Glutamatergic neuron (in vitro differentiated cells): Measurements from ENCODE around the gene CERS2. TPM values are rescaled to one million over a fixed set of nuclear protein-coding genes. Genes with fewer than 3 reads are reported as not detected.

Source experiments
- DNase-seq: peaks from one replicate; pipeline ENCODE4 v3.0.0; 2022
- H3K27ac Mint-ChIP-seq: one replicate; pipeline ENCODE4 v1.8.0; 2020; ENCODE audit warnings: mild to moderate bottlenecking, mixed read lengths, inconsistent platforms; ENCODE audit not compliant: unreplicated experiment
- H3K27me3 Mint-ChIP-seq: one replicate; pipeline ENCODE4 v1.8.0; 2020; ENCODE audit warnings: mild to moderate bottlenecking, moderate library complexity, mixed read lengths, inconsistent platforms; ENCODE audit not compliant: unreplicated experiment
- H3K36me3 Mint-ChIP-seq: one replicate; pipeline ENCODE4 v1.8.0; 2020; ENCODE audit warnings: mild to moderate bottlenecking, mixed read lengths, inconsistent platforms; ENCODE audit not compliant: unreplicated experiment
- H3K4me1 Mint-ChIP-seq: one replicate; pipeline ENCODE4 v1.8.0; 2020; ENCODE audit warnings: mild to moderate bottlenecking, low read depth, mixed read lengths, inconsistent platforms; ENCODE audit not compliant: unreplicated experiment
- H3K4me3 Mint-ChIP-seq: one replicate; pipeline ENCODE4 v1.8.0; 2020; ENCODE audit warnings: mild to moderate bottlenecking, mixed read lengths, inconsistent platforms; ENCODE audit not compliant: unreplicated experiment
- H3K9me3 Mint-ChIP-seq: one replicate; pipeline ENCODE4 v1.8.0; 2020; ENCODE audit warnings: mild to moderate bottlenecking, moderate library complexity, mixed read lengths, inconsistent platforms; ENCODE audit not compliant: unreplicated experiment
- CTCF ChIP-seq: fragments of 200-600 bp; sonication (generic); IDR thresholded peaks from one replicate; pipeline ENCODE4 v1.5.0; 2021; ENCODE audit not compliant: partially characterized antibody, unreplicated experiment
- total RNA-seq: library from RNA; stranded (reverse); fragmentation: NEBNext Ultra II Directional; extraction: Animal tissue kit (Norgen Biotek cat#: 25700); gene quantifications from one replicate; pipeline ENCODE4 v1.2.1, GENCODE V29; 2021; ENCODE audit not compliant: unreplicated experiment

CERS2 gene
- total RNA-seq, 1 donor from 2014 or later = 94.2 TPM

DNA sequence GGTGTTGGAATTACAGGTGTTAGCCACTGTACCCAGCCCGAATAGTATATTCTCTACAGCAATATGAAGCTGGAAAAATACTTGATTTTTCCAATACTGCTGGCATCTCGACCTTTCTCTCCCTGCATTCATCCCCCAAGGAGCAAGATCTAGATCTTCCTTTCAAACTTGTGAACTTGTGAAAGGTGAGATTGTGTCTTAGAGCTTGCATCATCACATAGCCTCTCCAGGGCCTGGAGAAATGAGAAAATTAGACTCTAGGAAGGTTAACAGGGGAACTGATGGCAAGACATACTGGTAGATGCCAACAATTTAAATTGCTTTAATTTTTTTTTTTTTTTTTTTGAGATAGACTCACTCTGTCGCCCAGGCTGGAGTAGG is 35.7 kb upstream of the CERS2 start:
- Mint-ChIP-seq H3K36me3 (no peaks in the 10 kb centered on the region), H3K4me3 (no peak overlapping the region), H3K27me3 (peaks cover 10% of the 10 kb centered on the region), H3K9me3 (peaks cover 7% of the 10 kb centered on the region), H3K27ac (no peak overlapping the region), H3K4me1 (peaks cover 28% of the 10 kb centered on the region)
- no peak for TF ChIP-seq CTCF
- DNase-seq = no peak

DNA sequence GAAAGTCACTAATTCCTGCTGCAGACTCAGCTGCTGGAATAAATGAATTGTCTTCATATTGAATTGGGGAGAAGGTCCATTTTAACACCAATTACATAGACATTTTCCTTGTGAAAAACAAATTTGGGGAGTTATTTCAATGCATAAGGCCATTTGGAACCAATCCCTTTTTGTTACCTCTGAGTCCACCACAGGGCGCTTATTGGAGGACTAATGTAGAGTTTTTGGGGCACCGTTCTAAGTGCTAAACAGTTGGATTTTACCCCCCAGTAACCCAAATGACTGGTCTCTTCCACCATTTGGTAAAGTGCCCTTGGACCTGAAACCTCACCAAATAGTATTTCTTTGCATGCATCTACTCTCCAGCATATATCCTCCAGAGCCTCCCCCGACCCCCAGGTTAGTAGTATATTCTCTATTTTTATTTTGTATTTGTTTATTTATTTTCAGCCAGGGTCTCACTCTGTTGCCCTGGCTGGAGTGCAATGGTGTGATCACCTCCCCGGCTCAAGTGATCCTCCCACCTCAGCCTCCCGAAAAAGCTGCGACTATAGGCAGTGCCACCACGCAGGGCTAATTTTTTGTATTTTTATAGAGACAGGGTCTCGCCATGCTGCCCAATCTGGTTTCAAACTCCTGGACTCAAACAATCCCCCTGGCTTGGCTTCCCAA is 35.2 kb upstream of the CERS2 start:
- TF ChIP-seq CTCF = no peak
- H3K9me3 Mint-ChIP-seq = peaks cover 7% of the 10 kb centered on the region
- H3K4me3 Mint-ChIP-seq = peak overlapping the region; percentile 99
- no peaks in the 10 kb centered on the region for H3K36me3 Mint-ChIP-seq
- H3K27me3 Mint-ChIP-seq = peaks cover 10% of the 10 kb centered on the region
- H3K4me1 Mint-ChIP-seq = peaks cover 29% of the 10 kb centered on the region
- H3K27ac Mint-ChIP-seq = no peak overlapping the region
- no peak for DNase-seq

- peak overlapping the region; percentile 99 for H3K4me3 Mint-ChIP-seq
- H3K27ac Mint-ChIP-seq = no peak overlapping the region
Measured at GRCh38 chr1:151009206-151009587, 34.6 kb upstream of the CERS2 start.

GRCh38 chr1:151008244-151009205 is 33.9 kb upstream of the CERS2 start, which contains the start of gene PRUNE1:
TSS of gene PRUNE1 (plus strand) at chr1:151008449. CDS start at chr1:151008633, 184 bp downstream.
- Mint-ChIP-seq H3K4me1 (peaks cover 29% of the 10 kb centered on the region), H3K4me3 (peak within 1 kb of the TSS; percentile 99), H3K27me3 (peaks cover 10% of the 10 kb centered on the region), H3K9me3 (peaks cover 7% of the 10 kb centered on the region), H3K36me3 (no peaks in the 10 kb centered on the region), H3K27ac (peak within 1 kb of the TSS; percentile 99)
- peak; percentile 98 for DNase-seq
- no peak for TF ChIP-seq CTCF

More at GRCh38 chr1:151009206-151009587, 34.6 kb upstream of the CERS2 start:
- TF ChIP-seq CTCF = no peak
- Mint-ChIP-seq H3K4me1 (peaks cover 29% of the 10 kb centered on the region), H3K9me3 (peaks cover 7% of the 10 kb centered on the region), H3K36me3 (no peaks in the 10 kb centered on the region), H3K27me3 (peaks cover 10% of the 10 kb centered on the region)
- no peak for DNase-seq

GRCh38 chr1:151007853-151008243 is 33.2 kb upstream of the CERS2 start:
- DNase-seq = no peak
- Mint-ChIP-seq H3K4me3 (peak overlapping the region; percentile 99), H3K36me3 (peaks cover 1% of the 10 kb centered on the region), H3K27ac (peak overlapping the region; percentile 99), H3K27me3 (peaks cover 10% of the 10 kb centered on the region), H3K9me3 (peaks cover 7% of the 10 kb centered on the region), H3K4me1 (peaks cover 29% of the 10 kb centered on the region)
- no peak for TF ChIP-seq CTCF
